Heart left ventricle (tissue), 16 donors: Measurements from ENCODE around the gene BCKDHB. TPM values are rescaled to one million over a fixed set of nuclear protein-coding genes. Genes with fewer than 3 reads are reported as not detected.
A peak's percentile ranks its signal among the peaks of the same experiment; 100 is the strongest.
"Not testable (repeated sequence)": the region's sequence is repeated elsewhere in the genome, so short reads cannot be mapped to it uniquely, and the experiment has no call there.

Experiments
- ATAC-seq, 4 donors: fragments of 200-7000 bp; cut with Tn5 transposase; one replicate each; pipeline ENCODE4 v1.9.1; 2020 to 2022; ENCODE audit warnings: moderate library complexity in 4 of 4, mild to moderate bottlenecking in 3 of 4, moderate number of reproducible peaks in 1 of 4
- DNase-seq, 5 donors: peaks; one replicate each; pipeline ENCODE4 v3.0.0-alpha.2; 2020
- H3K27ac ChIP-seq, 12 donors: fragments of 200-600 bp; sonication (generic) in 4 of 12; one replicate each; pipeline versions ENCODE4 v1.5.0 to v1.8.0; 2016 to 2022; ENCODE audit warnings: mild to moderate bottlenecking in 2 of 12
- H3K27me3 ChIP-seq, 9 donors: fragments of 200-600 bp; sonication (generic) in 2 of 9; one replicate each; pipeline versions ENCODE4 v1.5.1 to v1.8.0; 2016 to 2022; ENCODE audit warnings: mild to moderate bottlenecking in 3 of 9
- H3K36me3 ChIP-seq, 9 donors: fragments of 200-600 bp; sonication (generic) in 2 of 9; one replicate each; pipeline versions ENCODE4 v1.5.0 to v1.8.0; 2018 to 2022; ENCODE audit warnings: mild to moderate bottlenecking in 2 of 9
- H3K4me1 ChIP-seq, 12 donors: fragments of 200-600 bp; sonication (generic) in 4 of 12; one replicate each; pipeline versions ENCODE4 v1.5.0 to v1.8.0; 2016 to 2022; ENCODE audit warnings: mild to moderate bottlenecking in 3 of 12
- H3K4me3 ChIP-seq, 12 donors: fragments of 200-600 bp; sonication (generic) in 4 of 12; one replicate each; pipeline versions ENCODE4 v1.5.0 to v1.8.0; 2017 to 2022; ENCODE audit warnings: mild to moderate bottlenecking in 9 of 12, moderate library complexity in 4 of 12
- H3K9me3 ChIP-seq, 12 donors: fragments of 200-600 bp; sonication (generic) in 4 of 12; one replicate each; pipeline versions ENCODE4 v1.5.0 to v1.8.0; 2016 to 2022; ENCODE audit warnings: mild to moderate bottlenecking in 1 of 12
- CTCF ChIP-seq, 12 donors: fragments of 200-600 bp; sonication (generic) in 4 of 12; IDR thresholded peaks; one replicate each; pipeline versions ENCODE4 v1.5.0 to v1.8.0; 2018 to 2022; ENCODE audit warnings: antibody characterized with exemption in 12 of 12, mild to moderate bottlenecking in 5 of 12
- POLR2A ChIP-seq, 2 donors: fragments of 450-650 bp; IDR thresholded peaks; one replicate each; pipeline ENCODE4 v1.6.1; 2017; ENCODE audit warnings: antibody characterized with exemption in 2 of 2, mild to moderate bottlenecking in 2 of 2, moderate library complexity in 2 of 2
- WGBS, 4 donors: extraction: QIAGEN DNeasy Blood & Tissue Kit in 2 of 4; methylation state at CpG; one replicate each; pipeline versions ENCODE4 v1.1.5 to v1.1.7; 2013 to 2018; 5-methylcytosine and 5-hydroxymethylcytosine counted together
- intact Hi-C, 10 donors: fragments of 100-400 bp; cut with DNase I; formaldehyde crosslinking; loops; one replicate each; pipeline versions ENCODE4 v1.11.1 to v1.14.2; 2022
- polyA plus RNA-seq, 2 donors: library from polyadenylated mRNA; stranded (reverse); fragments of 200-250 nt; gene quantifications; one replicate each; pipeline ENCODE4 v1.2.3, GENCODE V29; 2013
- total RNA-seq, 9 donors: library from RNA; depleted of rRNA in 2 of 9; stranded (reverse); fragments of >200 nt in 2 of 9; fragmentation: NEBNext Ultra II Directional in 3 of 9; extraction: Animal tissue kit (Norgen Biotek cat#: 25700) in 3 of 9; gene quantifications; one replicate each; pipeline versions ENCODE4 v1.1.0 to v1.2.4, GENCODE V29; 2016 to 2023
- donor health status: ischemic (EF 13 %, LVEDD 7.1; RV severe dilation, severe dysfunction).
- donor health status: healthy with polysubstance abuse.
- donor health status: DM: no; HTN: yes; CAD: no.
- donor health status: DM: no; HTN: no; CAD: no.
- donor health status: ischemic (EF 25% LVEDD 6.9; RV normal size, moderate dysfunction).
- donor health status: ischemic (EF 25% LVEDD 5.7; RV mildly dilated, moderate dysfunction).
- donor health status: healthy.
- donor health status: DM: yes; HTN: yes; CAD: no.
- donor health status: ischemic (EF 35%, LVEDD 5.7; RV mildly dilated, moderate dysfunction).
- donor health status: nonischemic (EF 11% LVEDD 7.7; RV severe dilation, severe dysfunction).
- donor health status: DM: yes; HTN: yes; CAD: no.
- donor health status: PGD.
- donor health status: ischemic (EF 29% LVEDD 5.4; RV normal size, mild dysfunction).
- donor health status: nonischemic (EF 23%, LVEDD 6.1; RV moderate dilation, normal function).

Gene BCKDHB
- total and polyA plus RNA-seq, 11 donors = 10.1 to 41.9 (median 27.6) TPM

- TF ChIP-seq CTCF (IDR thresholded peaks at IDR 0.05) (no peak), POLR2A (IDR thresholded peaks at IDR 0.05) (no peak)
- no peak overlapping the region for H3K27ac ChIP-seq
- ATAC-seq = no peak
- WGBS, 4 donors = 96 to 99% (median 97%) methylated on average over 2 of the region's 2 CpGs
- DNase-seq = no peak
- no peaks in the 10 kb centered on the region for H3K9me3 ChIP-seq
- no peak overlapping the region for H3K4me3 ChIP-seq
- no peaks in the 10 kb centered on the region for H3K4me1 ChIP-seq
- H3K36me3 ChIP-seq = no peaks in the 10 kb centered on the region
- H3K27me3 ChIP-seq = no peaks in the 10 kb centered on the region
- intact Hi-C loops = no loop called here
Observed at GRCh38 chr6:80282913-80283554, 176.6 kb downstream of the BCKDHB start.

DNA sequence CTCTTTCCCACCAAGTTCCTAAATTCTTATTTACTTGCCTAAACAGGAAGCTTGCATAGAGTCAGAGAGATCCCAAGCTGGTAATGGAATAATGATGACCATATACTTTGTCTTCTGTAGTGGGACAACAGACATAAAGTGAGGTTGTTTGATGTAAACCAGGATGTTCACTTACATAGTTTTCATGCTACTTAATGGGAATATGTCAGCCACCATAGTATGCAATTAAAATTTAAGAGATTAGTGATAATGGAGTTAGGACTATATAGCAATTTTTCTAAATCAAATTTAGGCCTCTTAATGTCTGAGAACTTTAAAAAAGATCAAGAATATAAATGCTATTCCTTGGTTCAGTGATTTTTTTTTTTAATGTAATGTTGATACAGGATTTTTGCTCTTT, 180.6 kb downstream of the BCKDHB start:
- no peak overlapping the region for H3K4me3 ChIP-seq
- ATAC-seq (no peak), DNase-seq (no peak)
- peaks cover 0 to under 1% (median 0%) of the 10 kb centered on the region in 12 donors for H3K9me3 ChIP-seq
- intact Hi-C loops = no loop called here
- H3K27me3 ChIP-seq = no peaks in the 10 kb centered on the region
- H3K36me3 ChIP-seq = no peaks in the 10 kb centered on the region
- no peaks in the 10 kb centered on the region for H3K4me1 ChIP-seq
- TF ChIP-seq CTCF (IDR thresholded peaks at IDR 0.05) (no peak), POLR2A (IDR thresholded peaks at IDR 0.05) (no peak)
- H3K27ac ChIP-seq = no peak overlapping the region

- DNase-seq = no peak
- intact Hi-C loops = no loop called here
- 91 to 95% (median 94%) methylated on average over 3 of the region's 3 CpGs for WGBS, 4 donors
Observed at GRCh38 chr6:80287607-80288006, 181.1 kb downstream of the BCKDHB start.

DNA sequence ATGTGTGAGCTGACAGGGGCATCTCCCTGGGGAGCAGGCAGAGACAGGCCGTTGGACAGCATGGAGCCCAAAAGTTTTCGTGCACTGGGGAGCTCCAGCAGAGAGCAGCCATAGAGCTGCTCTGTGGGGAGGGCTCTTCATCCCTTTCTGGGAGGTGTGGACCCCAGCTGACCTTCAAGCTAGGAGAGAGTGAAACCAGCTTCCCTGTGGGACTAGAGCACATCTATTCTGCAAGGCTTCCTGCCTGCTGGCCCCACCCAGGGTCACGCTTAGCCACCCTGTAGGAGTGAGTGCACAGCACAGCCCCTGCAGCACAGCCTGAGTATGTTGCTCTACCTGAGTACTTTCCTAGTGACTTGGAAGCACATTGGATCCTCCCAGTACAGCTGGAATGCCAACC, 183.3 kb downstream of the BCKDHB start:
- no peak overlapping the region for H3K4me3 ChIP-seq
- no peak overlapping the region for H3K27ac ChIP-seq
- no peaks in the 10 kb centered on the region for H3K36me3 ChIP-seq
- 58 to 67% (median 61%) methylated on average over 3 of the region's 3 CpGs for WGBS, 4 donors
- H3K27me3 ChIP-seq = no peaks in the 10 kb centered on the region
- intact Hi-C loops = no loop called here
- TF ChIP-seq POLR2A (IDR thresholded peaks at IDR 0.05) = no peak
- TF ChIP-seq CTCF (IDR thresholded peaks at IDR 0.05) = no peak
- H3K9me3 ChIP-seq = peaks cover 0 to 24% (median 10%) of the 10 kb centered on the region in 12 donors
- ATAC-seq = peak in 1 of 4 donors; percentile 45
- no peaks in the 10 kb centered on the region for H3K4me1 ChIP-seq
- no peak for DNase-seq

More at GRCh38 chr6:80287607-80288006, 181.1 kb downstream of the BCKDHB start:
- no peaks in the 10 kb centered on the region for H3K4me1 ChIP-seq
- TF ChIP-seq CTCF (IDR thresholded peaks at IDR 0.05) = no peak
- no peak for TF ChIP-seq POLR2A (IDR thresholded peaks at IDR 0.05)
- H3K9me3 ChIP-seq = peaks cover 0 to 5% (median 0%) of the 10 kb centered on the region in 12 donors
- H3K36me3 ChIP-seq = no peaks in the 10 kb centered on the region
- ATAC-seq = no peak
- no peak overlapping the region for H3K27ac ChIP-seq
- H3K4me3 ChIP-seq = no peak overlapping the region
- no peaks in the 10 kb centered on the region for H3K27me3 ChIP-seq

DNA sequence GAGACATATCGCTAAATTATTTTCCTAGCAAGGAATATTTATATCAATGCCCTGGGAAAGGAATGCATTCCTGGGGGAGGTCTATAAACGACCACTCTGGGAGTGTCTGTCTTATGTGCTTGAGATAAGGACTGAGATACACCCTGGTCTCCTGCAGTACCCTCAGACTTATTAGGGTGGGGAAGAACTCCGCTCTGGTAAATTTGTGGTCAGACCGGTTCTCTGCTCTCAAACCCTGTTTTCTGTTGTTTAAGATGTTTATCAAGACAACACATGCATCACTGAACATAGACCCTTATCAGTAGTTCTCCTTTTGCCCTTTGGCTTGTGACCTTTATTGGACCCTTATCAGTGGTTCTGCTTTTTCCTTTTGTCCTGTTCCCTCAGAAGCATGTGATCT, 188.1 kb downstream of the BCKDHB start:
- peaks cover 0 to 37% (median 16%) of the 10 kb centered on the region in 12 donors for H3K9me3 ChIP-seq
- H3K36me3 ChIP-seq, H3K4me3 ChIP-seq, H3K27me3 ChIP-seq, H3K4me1 ChIP-seq, ATAC-seq, intact Hi-C loops, DNase-seq, H3K27ac ChIP-seq: not testable (repeated sequence)
- WGBS, 4 donors = 85 to 94% (median 87%) methylated on average over 4 of the region's 4 CpGs
